ENCODE measurements around the gene SYNDIG1L.

SYNDIG1L gene

GRCh38 chr14:74429221-74429691, 3.2 kb upstream of the SYNDIG1L start:
- DNase-seq (ENCODE audit: low spot score) = no peak

- DNase-seq (ENCODE audit: low spot score) = no peak
Measured at GRCh38 chr14:74427651-74428050, 1.6 kb upstream of the SYNDIG1L start.

- no peak for DNase-seq (ENCODE audit: low spot score)
Measured at GRCh38 chr14:74425525-74426201, 347 bp downstream of the SYNDIG1L start.

- DNase-seq (ENCODE audit: low spot score) = no peak
Measured at GRCh38 chr14:74424606-74425005, 1.4 kb downstream of the SYNDIG1L start.

GRCh38 chr14:74423246-74423645, 2.8 kb downstream of the SYNDIG1L start:
- DNase-seq (ENCODE audit: low spot score) = no peak

- no peak for DNase-seq (ENCODE audit: low spot score)
Measured at GRCh38 chr14:74421981-74422380, 4.0 kb downstream of the SYNDIG1L start.

GRCh38 chr14:74419086-74419485, 6.9 kb downstream of the SYNDIG1L start:
- no peak for DNase-seq (ENCODE audit: low spot score)

GRCh38 chr14:74418031-74418430, 8.0 kb downstream of the SYNDIG1L start:
- DNase-seq (ENCODE audit: low spot score) = no peak

GRCh38 chr14:74417611-74418010, 8.4 kb downstream of the SYNDIG1L start:
- no peak for DNase-seq (ENCODE audit: low spot score)

- DNase-seq (ENCODE audit: low spot score) = no peak
Measured at GRCh38 chr14:74417201-74417600, 8.8 kb downstream of the SYNDIG1L start.

GRCh38 chr14:74415115-74415437, 10.9 kb downstream of the SYNDIG1L start:
- no peak for DNase-seq (ENCODE audit: low spot score)

- no peak for DNase-seq (ENCODE audit: low spot score)
Measured at GRCh38 chr14:74414403-74415114, 11.5 kb downstream of the SYNDIG1L start.

- no peak for DNase-seq (ENCODE audit: low spot score)
Measured at GRCh38 chr14:74413627-74414026, 12.4 kb downstream of the SYNDIG1L start.

GRCh38 chr14:74412753-74413152, 13.3 kb downstream of the SYNDIG1L start:
- no peak for DNase-seq (ENCODE audit: low spot score)

GRCh38 chr14:74411671-74412070, 14.3 kb downstream of the SYNDIG1L start:
- no peak for DNase-seq (ENCODE audit: low spot score)

GRCh38 chr14:74409441-74409840, 16.6 kb downstream of the SYNDIG1L start:
- DNase-seq (ENCODE audit: low spot score) = no peak

GRCh38 chr14:74408870-74409269, 17.1 kb downstream of the SYNDIG1L start:
- DNase-seq (ENCODE audit: low spot score) = no peak

- DNase-seq (ENCODE audit: low spot score) = no peak
Measured at GRCh38 chr14:74407801-74408154, 18.2 kb downstream of the SYNDIG1L start.

- DNase-seq (ENCODE audit: low spot score) = no peak
Measured at GRCh38 chr14:74407021-74407800, 18.8 kb downstream of the SYNDIG1L start.

GRCh38 chr14:74405663-74406062, 20.3 kb downstream of the SYNDIG1L start:
- DNase-seq (ENCODE audit: low spot score) = no peak

GRCh38 chr14:74404435-74404834, 21.6 kb downstream of the SYNDIG1L start:
- DNase-seq (ENCODE audit: low spot score) = no peak

- DNase-seq (ENCODE audit: low spot score) = no peak
Measured at GRCh38 chr14:74403619-74404417, 22.2 kb downstream of the SYNDIG1L start.
